IPS-11a (cell line): ENCODE data around the gene COL4A1.

ENCODE experiments used
- H3K4me3 ChIP-seq: one replicate; pipeline ENCODE4 v1.5.1; 2013; ENCODE audit warnings: low read depth, low read length, control low read depth

COL4A1 gene

GRCh38 chr13:110280231-110280813 is 26.6 kb downstream of the COL4A1 start:
- no peak overlapping the region for H3K4me3 ChIP-seq

- H3K4me3 ChIP-seq, result no peak overlapping the region
Measured at GRCh38 chr13:110279684-110280083, 27.3 kb downstream of the COL4A1 start.

- H3K4me3 ChIP-seq, result no peak overlapping the region
Measured at GRCh38 chr13:110278859-110279258, 28.1 kb downstream of the COL4A1 start.

- no peak overlapping the region for H3K4me3 ChIP-seq
Measured at GRCh38 chr13:110277357-110277975, 29.5 kb downstream of the COL4A1 start.

- no peak overlapping the region for H3K4me3 ChIP-seq
Measured at GRCh38 chr13:110276553-110276950, 30.4 kb downstream of the COL4A1 start.

GRCh38 chr13:110275931-110276552 is 30.9 kb downstream of the COL4A1 start:
- H3K4me3 ChIP-seq, result no peak overlapping the region

GRCh38 chr13:110274687-110275086 is 32.3 kb downstream of the COL4A1 start:
- no peak overlapping the region for H3K4me3 ChIP-seq

GRCh38 chr13:110273254-110273653 is 33.7 kb downstream of the COL4A1 start:
- H3K4me3 ChIP-seq, result no peak overlapping the region

GRCh38 chr13:110272651-110273050 is 34.3 kb downstream of the COL4A1 start:
- no peak overlapping the region for H3K4me3 ChIP-seq

- no peak overlapping the region for H3K4me3 ChIP-seq
Measured at GRCh38 chr13:110272227-110272626, 34.7 kb downstream of the COL4A1 start.

GRCh38 chr13:110271313-110271712 is 35.6 kb downstream of the COL4A1 start:
- no peak overlapping the region for H3K4me3 ChIP-seq

GRCh38 chr13:110270507-110270906 is 36.5 kb downstream of the COL4A1 start:
- no peak overlapping the region for H3K4me3 ChIP-seq

GRCh38 chr13:110269509-110270185 is 37.3 kb downstream of the COL4A1 start:
- no peak overlapping the region for H3K4me3 ChIP-seq

- no peak overlapping the region for H3K4me3 ChIP-seq
Measured at GRCh38 chr13:110268576-110269185, 38.3 kb downstream of the COL4A1 start.

- H3K4me3 ChIP-seq, result no peak overlapping the region
Measured at GRCh38 chr13:110268061-110268460, 38.9 kb downstream of the COL4A1 start.

- H3K4me3 ChIP-seq, result no peak overlapping the region
Measured at GRCh38 chr13:110266983-110267382, 40.0 kb downstream of the COL4A1 start.

GRCh38 chr13:110266431-110266809 is 40.5 kb downstream of the COL4A1 start:
- no peak overlapping the region for H3K4me3 ChIP-seq

GRCh38 chr13:110265682-110266430 is 41.1 kb downstream of the COL4A1 start:
- no peak overlapping the region for H3K4me3 ChIP-seq

- no peak overlapping the region for H3K4me3 ChIP-seq
Measured at GRCh38 chr13:110265341-110265681, 41.6 kb downstream of the COL4A1 start.

GRCh38 chr13:110264685-110265275 is 42.2 kb downstream of the COL4A1 start:
- H3K4me3 ChIP-seq, result no peak overlapping the region

- no peak overlapping the region for H3K4me3 ChIP-seq
Measured at GRCh38 chr13:110263888-110264287, 43.1 kb downstream of the COL4A1 start.
